Superior temporal gyrus (tissue), 1 donor: ENCODE measurements around the gene ZNF48.
A peak's percentile ranks its signal among the peaks of the same experiment; 100 is the strongest.

ENCODE experiments used
- DNase-seq: peaks from one replicate; pipeline ENCODE4 v3.0.0-alpha.2; 2016; ENCODE audit errors: extremely low spot score

ZNF48 gene

GRCh38 chr16:30407102-30407803 is 12.0 kb downstream of the ZNF48 start, which contains the start of gene ZNF771:
TSS of gene ZNF771 (plus strand) at chr16:30407606. CDS start at chr16:30408054, 448 bp downstream.
- peak; percentile 92 for DNase-seq

- no peak for DNase-seq
These were observed 12.7 kb downstream of the ZNF48 start for GRCh38 chr16:30407804-30408534.

- DNase-seq, result peak; percentile 96
These were observed 14.2 kb downstream of the ZNF48 start for GRCh38 chr16:30409125-30410060.

GRCh38 chr16:30413112-30413806 is 18.0 kb downstream of the ZNF48 start:
- no peak for DNase-seq

- DNase-seq, result no peak
These were observed 18.9 kb downstream of the ZNF48 start for GRCh38 chr16:30414159-30414558.

- no peak for DNase-seq
These were observed 20.9 kb downstream of the ZNF48 start for GRCh38 chr16:30416047-30416603.

GRCh38 chr16:30416624-30417528 is 21.7 kb downstream of the ZNF48 start:
- no peak for DNase-seq

GRCh38 chr16:30417529-30418349 is 22.5 kb downstream of the ZNF48 start:
- peak; percentile 81 for DNase-seq

GRCh38 chr16:30418350-30419181 is 23.3 kb downstream of the ZNF48 start:
- DNase-seq, result no peak

- no peak for DNase-seq
These were observed 25.8 kb downstream of the ZNF48 start for GRCh38 chr16:30421010-30421409.

- DNase-seq, result no peak
These were observed 32.8 kb downstream of the ZNF48 start for GRCh38 chr16:30428055-30428454.

- no peak for DNase-seq
These were observed 34.1 kb downstream of the ZNF48 start for GRCh38 chr16:30429418-30429677.

- peak; percentile 99 for DNase-seq
These were observed 34.6 kb downstream of the ZNF48 start, which contains the start of gene DCTPP1 for GRCh38 chr16:30429678-30430427. TSS of gene DCTPP1 (minus strand) at chr16:30430030. CDS start at chr16:30429980, 50 bp downstream.

GRCh38 chr16:30430428-30430970 is 35.3 kb downstream of the ZNF48 start:
- no peak for DNase-seq

- DNase-seq, result no peak
These were observed 39.6 kb downstream of the ZNF48 start for GRCh38 chr16:30434852-30435251.

GRCh38 chr16:30437511-30438046 is 42.4 kb downstream of the ZNF48 start:
- no peak for DNase-seq

- DNase-seq, result no peak
These were observed 43.6 kb downstream of the ZNF48 start for GRCh38 chr16:30438835-30439234.
